ENCODE results near the gene CELA1. TPM values are rescaled to one million over a fixed set of nuclear protein-coding genes. Genes with fewer than 3 reads are reported as not detected.

CELA1 gene
- total RNA-seq, 1 experiment from 2014 or later, result not detected

DNA sequence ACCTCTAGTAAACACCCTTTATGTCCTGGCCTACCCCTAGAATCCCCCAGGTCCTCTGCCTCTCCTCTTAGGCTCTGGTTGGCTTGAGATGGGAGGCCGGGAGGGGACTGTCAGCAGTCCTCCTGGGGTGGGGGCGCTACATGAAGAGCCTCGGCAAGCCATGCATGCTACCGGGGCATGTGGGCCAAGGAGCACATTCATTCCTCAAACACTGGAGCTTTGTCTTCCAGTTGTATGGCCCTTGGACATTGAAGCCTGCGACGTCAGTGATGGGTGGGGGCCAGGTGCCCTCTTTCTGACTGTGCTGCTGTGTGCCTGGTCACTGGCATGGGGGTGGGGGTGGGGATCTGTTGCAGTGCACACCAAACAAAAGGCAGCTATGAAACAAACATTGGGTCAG, 15.8 kb upstream of the CELA1 start:
- H3K36me3 Mint-ChIP-seq (ENCODE audit: insufficient read depth, unreplicated experiment), result no peaks in the 10 kb centered on the region
- H3K9me3 Mint-ChIP-seq (ENCODE audit: low read depth, unreplicated experiment), result no peaks in the 10 kb centered on the region
- H3K27ac Mint-ChIP-seq (ENCODE audit: unreplicated experiment), result no peak overlapping the region
- no peaks in the 10 kb centered on the region for H3K4me1 Mint-ChIP-seq (ENCODE audit: low read depth, unreplicated experiment)
- CTCF ChIA-PET, result interaction anchor here (0.5 to 0.8 kb wide), 4 partner anchors 9 to 98 kb away, joined by 3 to 8 read pairs (median 4); no protein-coding TSS in a partner anchor
- no peaks in the 10 kb centered on the region for H3K27me3 Mint-ChIP-seq (ENCODE audit: unreplicated experiment)
- no peak overlapping the region for H3K4me3 Mint-ChIP-seq (ENCODE audit: low read depth, unreplicated experiment)
- TF ChIP-seq CTCF (IDR thresholded peaks at IDR 0.05; ENCODE audit: unreplicated experiment), result no peak
- no peak for DNase-seq
- BruUV-seq (replicated peaks), result no TSS peak
- intact Hi-C loops (cut with micrococcal nuclease; ENCODE audit: unreplicated experiment), result no loop called here

GRCh38 chr12:51361161-51362016, 14.9 kb upstream of the CELA1 start:
- no peaks in the 10 kb centered on the region for H3K9me3 Mint-ChIP-seq (ENCODE audit: low read depth, unreplicated experiment)
- no peaks in the 10 kb centered on the region for H3K27me3 Mint-ChIP-seq (ENCODE audit: unreplicated experiment)
- no peaks in the 10 kb centered on the region for H3K36me3 Mint-ChIP-seq (ENCODE audit: insufficient read depth, unreplicated experiment)
- TF ChIP-seq CTCF (IDR thresholded peaks at IDR 0.05; ENCODE audit: unreplicated experiment), result no peak
- no TSS peak for BruUV-seq (replicated peaks)
- H3K4me1 Mint-ChIP-seq (ENCODE audit: low read depth, unreplicated experiment), result no peaks in the 10 kb centered on the region
- intact Hi-C loops (cut with micrococcal nuclease; ENCODE audit: unreplicated experiment), result no loop called here
- CTCF ChIA-PET, result interaction anchor here (0.5 kb wide), 1 partner anchor 97 kb away, joined by 8 read pairs; no protein-coding TSS in a partner anchor
- DNase-seq, result no peak
- H3K27ac Mint-ChIP-seq (ENCODE audit: unreplicated experiment), result no peak overlapping the region
- no peak overlapping the region for H3K4me3 Mint-ChIP-seq (ENCODE audit: low read depth, unreplicated experiment)

GRCh38 chr12:51360315-51360714, 13.8 kb upstream of the CELA1 start:
- BruUV-seq (replicated peaks), result no TSS peak
- no peaks in the 10 kb centered on the region for H3K36me3 Mint-ChIP-seq (ENCODE audit: insufficient read depth, unreplicated experiment)

DNA sequence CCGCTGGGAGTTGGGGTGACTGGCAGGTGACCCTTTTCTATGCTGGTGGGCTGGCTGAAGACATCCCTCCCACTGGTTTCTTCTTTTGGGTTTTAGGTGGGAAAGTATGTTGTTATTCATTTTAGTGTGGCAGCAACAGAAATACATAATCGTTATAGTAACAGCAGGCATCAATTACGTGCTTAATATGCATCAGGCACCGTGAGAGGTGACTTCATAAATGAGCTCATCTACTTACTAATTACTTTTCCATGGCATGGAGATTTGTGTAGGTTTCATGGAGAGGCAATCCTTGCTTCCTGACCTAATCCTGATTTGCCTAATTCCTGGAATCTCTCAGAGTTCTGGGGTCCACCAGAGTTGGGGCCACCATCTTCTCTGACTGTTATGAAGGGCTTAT, 13.4 kb upstream of the CELA1 start:
- CTCF ChIA-PET, result interaction anchor here (0.6 kb wide), 1 partner anchor 67 kb away, joined by 3 read pairs; no protein-coding TSS in a partner anchor
- DNase-seq, result no peak
- BruUV-seq (replicated peaks), result no TSS peak
- Mint-ChIP-seq H3K9me3 (ENCODE audit: low read depth, unreplicated experiment) (no peaks in the 10 kb centered on the region), H3K27ac (ENCODE audit: unreplicated experiment) (no peak overlapping the region), H3K4me3 (ENCODE audit: low read depth, unreplicated experiment) (no peak overlapping the region), H3K4me1 (ENCODE audit: low read depth, unreplicated experiment) (no peaks in the 10 kb centered on the region), H3K27me3 (ENCODE audit: unreplicated experiment) (no peaks in the 10 kb centered on the region), H3K36me3 (ENCODE audit: insufficient read depth, unreplicated experiment) (no peaks in the 10 kb centered on the region)
- no peak for TF ChIP-seq CTCF (IDR thresholded peaks at IDR 0.05; ENCODE audit: unreplicated experiment)
- intact Hi-C loops (cut with micrococcal nuclease; ENCODE audit: unreplicated experiment), result no loop called here

More at GRCh38 chr12:51360315-51360714, 13.8 kb upstream of the CELA1 start:
- no peaks in the 10 kb centered on the region for H3K4me1 Mint-ChIP-seq (ENCODE audit: low read depth, unreplicated experiment)
- H3K27me3 Mint-ChIP-seq (ENCODE audit: unreplicated experiment), result no peaks in the 10 kb centered on the region
- TF ChIP-seq CTCF (IDR thresholded peaks at IDR 0.05; ENCODE audit: unreplicated experiment), result no peak
- DNase-seq, result no peak
- intact Hi-C loops (cut with micrococcal nuclease; ENCODE audit: unreplicated experiment), result no loop called here
- no peaks in the 10 kb centered on the region for H3K9me3 Mint-ChIP-seq (ENCODE audit: low read depth, unreplicated experiment)
- CTCF ChIA-PET, result interaction anchor here (0.6 kb wide), 1 partner anchor 67 kb away, joined by 3 read pairs; no protein-coding TSS in a partner anchor
- no peak overlapping the region for H3K4me3 Mint-ChIP-seq (ENCODE audit: low read depth, unreplicated experiment)
- no peak overlapping the region for H3K27ac Mint-ChIP-seq (ENCODE audit: unreplicated experiment)
